NCI-H2029 (cell line): ENCODE results near the gene KRTAP9-8.
A peak's percentile ranks its signal among the peaks of the same experiment; 100 is the strongest.
"Not testable (repeated sequence)": the region's sequence is repeated elsewhere in the genome, so short reads cannot be mapped to it uniquely, and the experiment has no call there.

Experiments used
- DNase-seq: peaks from one replicate; lab custom pipeline; 2025; lab: John Stamatoyannopoulos, UW

KRTAP9-8 gene

GRCh38 chr17:41237949-41238437 lies at the start of gene KRTAP9-8:
TSS of gene KRTAP9-8 (plus strand) at chr17:41237999. CDS start at chr17:41238052, 53 bp downstream.
- not testable (repeated sequence) for DNase-seq

DNA sequence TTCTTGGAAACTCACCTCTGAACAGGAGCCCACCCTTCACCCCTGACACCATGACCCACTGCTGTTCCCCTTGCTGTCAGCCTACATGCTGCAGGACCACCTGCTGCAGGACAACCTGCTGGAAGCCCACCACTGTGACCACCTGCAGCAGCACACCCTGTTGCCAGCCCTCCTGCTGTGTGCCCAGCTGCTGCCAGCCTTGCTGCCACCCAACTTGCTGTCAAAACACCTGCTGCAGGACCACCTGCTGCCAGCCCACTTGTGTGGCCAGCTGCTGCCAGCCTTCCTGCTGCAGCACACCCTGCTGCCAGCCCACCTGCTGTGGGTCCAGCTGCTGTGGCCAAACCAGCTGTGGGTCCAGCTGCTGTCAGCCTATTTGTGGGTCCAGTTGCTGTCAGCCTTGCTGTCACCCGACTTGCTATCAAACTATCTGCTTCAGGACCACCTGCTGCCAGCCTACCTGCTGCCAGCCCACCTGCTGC lies 47.9 kb upstream of the KRTAP9-8 start, which contains the start of gene KRTAP9-1:
KRTAP9-1 (plus strand) TSS at position 51 of the 482 bp plus-strand sequence; CDS start at position 51, 0 bp downstream.
- DNase-seq = not testable (repeated sequence)

DNA sequence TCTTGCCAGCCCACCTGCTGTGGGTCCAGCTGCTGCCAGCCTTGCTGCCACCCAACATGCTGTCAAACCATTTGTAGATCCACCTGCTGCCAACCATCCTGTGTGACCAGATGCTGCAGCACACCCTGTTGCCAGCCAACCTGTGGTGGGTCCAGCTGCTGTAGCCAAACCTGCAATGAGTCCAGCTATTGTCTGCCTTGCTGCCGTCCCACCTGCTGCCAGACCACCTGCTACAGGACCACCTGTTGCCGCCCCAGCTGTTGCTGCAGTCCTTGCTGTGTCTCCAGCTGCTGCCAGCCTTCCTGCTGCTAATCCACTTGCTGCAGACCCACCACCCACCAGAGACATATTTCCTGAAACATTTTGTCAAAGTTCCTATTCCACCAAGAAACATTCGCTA lies 47.5 kb upstream of the KRTAP9-8 start:
- peak; percentile 18 for DNase-seq

GRCh38 chr17:41196068-41196467 lies 41.7 kb upstream of the KRTAP9-8 start:
- no peak for DNase-seq

DNA sequence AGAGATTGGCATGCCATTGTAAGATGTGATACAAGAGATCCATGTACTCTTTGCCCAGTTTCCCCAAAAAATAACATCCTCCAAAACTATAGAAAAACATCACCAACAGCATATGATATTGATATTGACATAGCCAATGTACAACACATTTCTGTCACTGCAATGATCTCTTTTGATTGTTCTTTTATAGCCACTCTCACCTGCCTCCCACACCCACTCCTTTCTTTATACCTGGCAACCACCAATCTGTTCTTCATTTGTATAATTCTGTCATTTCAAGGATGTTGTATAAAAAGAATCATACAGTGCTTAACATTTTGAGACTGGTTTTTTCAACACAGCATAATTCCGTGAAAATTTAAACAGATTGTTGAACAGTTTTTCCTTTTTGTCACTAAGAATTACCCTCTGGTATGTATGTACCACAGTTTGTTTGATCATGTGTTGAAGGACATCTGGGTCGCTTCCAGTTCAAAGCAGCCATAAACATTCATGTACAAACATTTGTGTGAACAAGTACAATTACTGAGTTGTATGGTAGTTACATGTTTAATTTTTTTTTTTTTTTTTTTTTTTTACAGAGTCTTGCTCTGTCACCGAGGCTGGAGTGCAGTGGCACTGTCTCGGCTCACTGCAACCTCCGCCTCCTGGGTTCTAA lies 38.2 kb upstream of the KRTAP9-8 start:
- peak; percentile 17 for DNase-seq

GRCh38 chr17:41211845-41212466 lies 25.8 kb upstream of the KRTAP9-8 start:
- DNase-seq = peak; percentile 72

DNA sequence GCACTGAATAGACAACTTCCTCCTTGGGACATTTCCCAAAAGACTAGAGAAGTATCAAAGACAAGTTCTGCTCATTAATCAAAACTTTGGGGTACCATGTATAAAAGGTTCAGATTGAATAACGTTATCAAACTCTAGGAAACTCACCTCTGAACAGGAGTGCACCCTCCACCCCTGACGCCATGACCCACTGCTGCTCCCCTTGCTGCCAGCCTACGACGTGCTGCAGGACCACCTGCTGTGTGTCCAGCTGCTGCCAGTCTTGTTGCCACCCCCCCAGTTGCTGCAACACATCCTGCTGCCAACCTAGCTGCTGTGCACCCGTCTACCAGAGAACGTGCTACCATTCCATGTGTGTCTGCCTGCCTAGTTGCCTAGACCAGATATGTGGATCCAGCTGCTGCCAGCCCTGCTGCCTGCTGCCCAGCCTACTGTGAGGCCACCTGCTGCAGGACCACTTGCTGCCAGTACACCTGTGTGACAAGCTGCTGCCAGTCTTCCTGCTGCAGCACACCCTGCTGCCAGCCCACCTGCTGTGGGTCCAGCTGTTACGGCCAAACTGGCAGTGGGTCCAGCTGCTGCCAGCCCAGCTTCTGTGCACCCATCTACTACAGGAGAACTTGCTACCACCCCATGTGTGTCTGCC lies 25.2 kb upstream of the KRTAP9-8 start:
- DNase-seq = peak; percentile 67

DNA sequence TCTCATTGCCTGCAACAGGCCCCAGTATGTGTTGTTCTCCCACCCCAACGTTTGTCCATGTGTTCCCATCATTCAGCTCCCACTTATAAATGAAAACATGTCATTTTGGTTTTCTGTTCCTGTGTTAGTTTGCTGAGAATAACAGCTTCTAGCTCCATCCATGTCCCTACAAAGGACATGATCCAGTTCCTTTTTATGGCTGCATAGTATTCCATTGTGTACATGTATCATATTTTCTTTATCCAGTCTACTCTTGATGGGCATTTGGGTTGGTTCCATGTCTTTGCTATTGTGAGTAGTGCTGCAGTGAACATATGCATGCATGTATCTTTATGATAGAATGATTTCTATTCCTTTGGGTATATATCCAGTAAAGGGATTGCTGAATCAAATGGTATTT lies 22.1 kb upstream of the KRTAP9-8 start:
- no peak for DNase-seq

DNA sequence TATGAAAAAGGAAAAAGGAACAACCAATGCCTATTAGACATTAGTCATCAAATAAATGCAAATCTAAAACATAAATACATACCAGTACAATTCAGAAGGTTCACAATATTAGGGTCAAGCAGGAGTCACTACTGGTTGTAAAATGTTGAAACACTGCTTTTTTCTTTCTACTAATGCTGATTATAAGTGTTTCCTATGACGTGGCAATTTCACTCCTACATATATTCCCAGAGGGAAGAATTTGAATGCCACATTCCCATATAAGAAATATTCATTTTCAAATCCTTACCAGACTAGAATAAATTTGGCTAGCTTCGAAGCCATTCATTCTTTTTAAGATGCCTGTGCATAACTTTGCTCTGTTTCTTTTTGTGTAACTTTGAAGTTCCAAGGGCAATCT lies 14.0 kb upstream of the KRTAP9-8 start:
- DNase-seq = no peak

DNA sequence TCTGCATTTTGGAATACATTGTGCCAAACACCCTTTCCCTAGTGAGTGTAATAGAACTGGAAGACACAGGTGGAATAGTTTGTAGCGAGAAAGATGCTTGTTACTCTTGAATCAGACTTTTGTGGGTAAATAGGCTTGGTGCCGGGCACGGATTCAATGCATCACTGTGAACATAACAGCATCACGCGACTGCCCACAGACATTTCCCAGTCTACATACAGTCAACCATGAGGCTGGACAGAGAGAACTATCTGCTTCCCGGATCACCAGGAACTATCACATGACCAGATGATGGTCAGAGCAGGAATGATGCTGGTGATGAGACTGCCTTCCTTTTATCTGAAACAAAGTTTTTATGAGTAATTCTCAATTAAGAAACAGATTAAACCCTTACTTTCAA lies 11.7 kb upstream of the KRTAP9-8 start:
- no peak for DNase-seq

- not testable (repeated sequence) for DNase-seq
These were observed 11.2 kb upstream of the KRTAP9-8 start, which contains the start of gene KRTAP9-2 for GRCh38 chr17:41226598-41227095. TSS of gene KRTAP9-2 (plus strand) at chr17:41226648. CDS start at chr17:41226655, 7 bp downstream.

DNA sequence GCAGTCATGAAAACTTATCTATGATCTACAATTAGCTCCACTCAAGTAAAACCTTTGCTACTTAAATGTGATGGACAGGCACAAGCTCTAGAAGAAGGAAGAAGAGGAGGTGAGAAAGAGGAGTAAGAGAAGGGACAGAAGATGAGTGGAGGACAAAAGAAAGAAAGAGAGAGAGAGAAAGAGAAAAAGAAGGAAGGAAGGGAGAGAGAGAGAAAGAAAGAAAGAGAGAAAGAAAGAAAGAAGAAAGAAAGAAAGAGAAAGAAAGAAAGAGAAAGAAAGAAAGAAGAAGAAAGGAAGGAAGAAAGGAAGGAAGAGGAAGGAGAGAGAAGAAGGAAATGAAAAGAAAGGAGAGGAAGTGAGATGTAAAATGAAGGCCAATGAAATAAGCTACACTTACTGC lies 7.7 kb upstream of the KRTAP9-8 start:
- no peak for DNase-seq

- no peak for DNase-seq
These were observed 6.1 kb upstream of the KRTAP9-8 start for GRCh38 chr17:41231731-41232130.

DNA sequence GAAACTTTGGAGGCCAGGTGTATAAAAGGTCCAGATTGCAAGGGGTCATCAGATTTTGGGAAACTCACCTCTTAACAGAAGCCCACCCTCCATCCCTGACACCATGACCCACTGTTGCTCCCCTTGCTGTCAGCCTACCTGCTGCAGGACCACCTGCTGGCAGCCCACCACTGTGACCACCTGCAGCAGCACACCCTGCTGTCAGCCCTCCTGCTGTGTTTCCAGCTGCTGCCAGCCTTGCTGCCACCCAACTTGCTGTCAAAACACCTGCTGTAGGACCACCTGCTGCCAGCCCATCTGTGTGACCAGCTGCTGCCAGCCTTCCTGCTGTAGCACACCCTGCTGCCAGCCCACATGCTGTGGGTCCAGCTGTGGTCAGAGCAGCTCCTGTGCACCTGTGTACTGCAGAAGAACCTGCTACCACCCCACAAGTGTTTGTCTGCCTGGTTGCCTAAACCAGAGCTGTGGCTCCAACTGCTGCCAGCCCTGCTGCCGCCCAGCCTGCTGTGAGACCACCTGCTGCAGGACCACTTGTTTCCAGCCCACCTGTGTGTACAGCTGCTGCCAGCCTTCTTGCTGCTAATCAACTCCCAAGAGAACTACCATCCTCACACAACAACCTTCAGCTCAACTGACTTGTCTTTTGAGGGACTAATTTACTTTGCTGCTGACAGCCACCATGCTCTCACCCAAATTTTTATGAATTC lies 5.2 kb upstream of the KRTAP9-8 start, which contains the start of gene KRTAP9-3:
KRTAP9-3 (plus strand) TSS at position 51 of the 707 bp plus-strand sequence; CDS start at position 104, 53 bp downstream.
- peak; percentile 36 for DNase-seq

- DNase-seq = not testable (repeated sequence)
These were observed 683 bp upstream of the KRTAP9-8 start for GRCh38 chr17:41237116-41237515.

DNA sequence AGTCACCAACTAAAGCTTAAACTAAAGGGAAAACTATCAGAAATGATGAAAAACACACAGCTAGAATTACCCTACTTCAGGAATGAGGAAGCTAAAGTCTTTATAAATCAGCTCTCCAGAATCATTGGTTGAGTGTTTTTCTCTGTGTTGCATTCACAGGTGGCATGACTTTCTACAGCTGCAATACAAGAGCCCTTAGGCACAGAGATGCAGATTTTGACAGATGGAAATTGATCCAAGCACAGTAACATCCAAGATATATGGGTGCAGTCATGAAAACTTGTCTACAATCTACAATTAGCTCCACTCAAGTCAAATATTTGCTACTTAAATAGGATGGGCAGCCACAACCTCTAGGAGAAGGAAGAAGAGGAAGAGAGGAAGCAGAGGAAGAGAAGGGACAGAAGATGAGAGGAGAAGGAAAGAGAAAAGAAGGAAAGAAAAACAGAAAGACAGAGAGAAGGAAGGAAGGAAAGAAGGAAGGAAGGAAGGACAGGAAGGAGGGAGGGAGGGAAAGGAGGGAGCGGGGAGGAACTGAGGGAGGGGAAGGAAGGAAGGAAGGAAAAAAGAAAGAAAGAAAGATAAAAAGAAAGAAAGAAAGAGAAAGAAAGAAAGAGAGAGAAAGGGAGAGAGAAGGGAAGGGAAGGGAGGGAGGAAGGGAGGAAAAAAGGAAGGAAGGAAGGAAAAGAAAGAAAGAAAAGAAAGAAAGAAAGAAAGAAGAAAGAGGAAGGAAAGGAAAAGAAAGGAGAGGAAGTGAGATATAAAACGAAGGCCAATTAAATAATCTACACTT lies 9.4 kb downstream of the KRTAP9-8 start:
- not testable (repeated sequence) for DNase-seq

DNA sequence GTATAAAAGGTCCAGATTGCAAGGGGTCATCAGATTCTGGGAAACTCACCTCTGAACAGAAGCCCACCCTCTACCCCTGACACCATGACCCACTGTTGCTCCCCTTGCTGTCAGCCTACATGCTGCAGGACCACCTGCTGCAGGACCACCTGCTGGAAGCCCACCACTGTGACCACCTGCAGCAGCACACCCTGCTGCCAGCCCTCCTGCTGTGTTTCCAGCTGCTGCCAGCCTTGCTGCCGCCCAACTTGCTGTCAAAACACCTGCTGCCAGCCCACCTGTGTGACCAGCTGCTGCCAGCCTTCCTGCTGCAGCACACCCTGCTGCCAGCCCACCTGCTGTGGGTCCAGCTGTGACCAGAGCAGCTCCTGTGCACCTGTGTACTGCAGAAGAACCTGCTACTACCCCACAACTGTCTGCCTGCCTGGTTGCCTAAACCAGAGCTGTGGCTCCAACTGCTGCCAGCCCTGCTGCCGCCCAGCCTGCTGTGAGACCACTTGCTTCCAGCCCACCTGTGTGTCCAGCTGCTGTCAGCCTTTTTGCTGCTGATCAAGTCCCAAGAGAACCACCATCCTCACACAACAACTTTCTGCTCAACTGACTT lies 11.9 kb downstream of the KRTAP9-8 start, which contains the start of gene KRTAP9-4:
KRTAP9-4 (plus strand) TSS at position 51 of the 604 bp plus-strand sequence; CDS start at position 85, 34 bp downstream.
- DNase-seq = not testable (repeated sequence)

GRCh38 chr17:41251261-41251660 lies 13.5 kb downstream of the KRTAP9-8 start:
- DNase-seq = no peak

DNA sequence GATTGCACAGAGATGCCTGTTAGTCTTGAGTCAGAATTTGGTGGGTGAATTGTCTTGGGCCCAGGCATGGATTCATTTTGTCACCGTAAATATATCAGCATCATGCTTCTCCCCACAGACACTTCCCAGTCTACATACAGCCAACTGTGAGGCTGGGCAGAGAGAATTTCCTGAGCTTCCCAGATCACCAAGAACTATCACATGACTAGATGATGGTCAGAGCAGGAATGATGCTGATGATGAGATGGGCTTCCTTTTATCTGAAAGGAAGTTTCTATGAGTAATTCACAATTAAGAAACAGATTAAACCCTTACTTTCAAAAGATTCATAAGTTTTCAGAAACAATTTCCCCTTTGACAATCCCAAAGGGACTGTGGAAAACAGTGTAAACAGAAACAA lies 17.1 kb downstream of the KRTAP9-8 start:
- DNase-seq = no peak
